Activated CD4-positive, alpha-beta T cell treated with anti-CD3 and anti-CD28 coated beads, Interleukin-2, amount 10 ng/mL, durations not matched to agents 24 days and 14 days (primary cell): ENCODE data around the gene GALNT1. TPM values are rescaled to one million over a fixed set of nuclear protein-coding genes. Genes with fewer than 3 reads are reported as not detected.

Source experiments
- DNase-seq: peaks from one replicate; pipeline ENCODE4 v3.0.0; 2022
- H3K27ac Mint-ChIP-seq: one replicate; pipeline ENCODE4 v1.8.0; 2022; ENCODE audit warnings: mild to moderate bottlenecking, mixed read lengths
- H3K27me3 Mint-ChIP-seq: one replicate; pipeline ENCODE4 v1.8.0; 2022; ENCODE audit warnings: mixed read lengths
- H3K36me3 Mint-ChIP-seq: one replicate; pipeline ENCODE4 v1.8.0; 2022; ENCODE audit warnings: low read depth, mild to moderate bottlenecking, mixed read lengths
- H3K4me1 Mint-ChIP-seq: one replicate; pipeline ENCODE4 v1.8.0; 2021; ENCODE audit warnings: mixed read lengths
- H3K4me3 Mint-ChIP-seq: one replicate; pipeline ENCODE4 v1.8.0; 2022; ENCODE audit warnings: mild to moderate bottlenecking, moderate library complexity, mixed read lengths
- H3K9me3 Mint-ChIP-seq: one replicate; pipeline ENCODE4 v1.8.0; 2021; ENCODE audit warnings: mixed read lengths
- intact Hi-C: fragments of 100-400 bp; cut with micrococcal nuclease; formaldehyde crosslinking; loops from one replicate; pipeline ENCODE4 v1.15.1; 2023
- total RNA-seq: library from RNA; stranded (reverse); gene quantifications from 2 replicates; pipeline ENCODE4 v1.2.3, GENCODE V29; 2022

GALNT1 gene
- total RNA-seq, 1 donor from 2014 or later = 47.0 TPM

- Mint-ChIP-seq H3K9me3 (no peaks in the 10 kb centered on the region), H3K27me3 (no peaks in the 10 kb centered on the region), H3K4me3 (no peak overlapping the region), H3K4me1 (no peaks in the 10 kb centered on the region), H3K36me3 (peaks cover 15% of the 10 kb centered on the region), H3K27ac (no peak overlapping the region)
- no peak for DNase-seq
- intact Hi-C loops = loop anchor here (10.0 kb wide), 1 partner anchor 108 kb away; no protein-coding TSS in a partner anchor
Measured at GRCh38 chr18:35682281-35682867, 100.8 kb downstream of the GALNT1 start.

GRCh38 chr18:35683021-35683420 is 101.5 kb downstream of the GALNT1 start:
- H3K27ac Mint-ChIP-seq = no peak overlapping the region
- H3K36me3 Mint-ChIP-seq = peaks cover 17% of the 10 kb centered on the region
- no peak for DNase-seq
- intact Hi-C loops = loop anchor here (10.0 kb wide), 1 partner anchor 108 kb away; no protein-coding TSS in a partner anchor
- H3K9me3 Mint-ChIP-seq = no peaks in the 10 kb centered on the region
- H3K4me3 Mint-ChIP-seq = no peak overlapping the region
- no peaks in the 10 kb centered on the region for H3K27me3 Mint-ChIP-seq
- H3K4me1 Mint-ChIP-seq = no peaks in the 10 kb centered on the region

GRCh38 chr18:35688757-35689156 is 107.2 kb downstream of the GALNT1 start:
- Mint-ChIP-seq H3K4me1 (peaks cover 2% of the 10 kb centered on the region), H3K36me3 (peaks cover 19% of the 10 kb centered on the region), H3K27ac (no peak overlapping the region), H3K4me3 (no peak overlapping the region), H3K9me3 (no peaks in the 10 kb centered on the region), H3K27me3 (no peaks in the 10 kb centered on the region)
- no peak for DNase-seq
- intact Hi-C loops = loop anchor here (10.0 kb wide), 1 partner anchor 114 kb away; no protein-coding TSS in a partner anchor

GRCh38 chr18:35689728-35690127 is 108.2 kb downstream of the GALNT1 start:
- intact Hi-C loops = loop anchor here (10.0 kb wide), 1 partner anchor 115 kb away; no protein-coding TSS in a partner anchor
- H3K4me3 Mint-ChIP-seq = no peak overlapping the region

GRCh38 chr18:35691625-35692024 is 110.1 kb downstream of the GALNT1 start:
- H3K4me3 Mint-ChIP-seq = no peak overlapping the region
- H3K36me3 Mint-ChIP-seq = peaks cover 13% of the 10 kb centered on the region
- intact Hi-C loops = no loop called here
- H3K4me1 Mint-ChIP-seq = peaks cover 2% of the 10 kb centered on the region
- no peak overlapping the region for H3K27ac Mint-ChIP-seq
- no peaks in the 10 kb centered on the region for H3K27me3 Mint-ChIP-seq
- DNase-seq = no peak
- no peaks in the 10 kb centered on the region for H3K9me3 Mint-ChIP-seq

More at GRCh38 chr18:35689728-35690127, 108.2 kb downstream of the GALNT1 start:
- no peak for DNase-seq
- H3K36me3 Mint-ChIP-seq = peaks cover 15% of the 10 kb centered on the region
- no peaks in the 10 kb centered on the region for H3K27me3 Mint-ChIP-seq
- H3K9me3 Mint-ChIP-seq = no peaks in the 10 kb centered on the region
- no peak overlapping the region for H3K27ac Mint-ChIP-seq
- peaks cover 2% of the 10 kb centered on the region for H3K4me1 Mint-ChIP-seq

- Mint-ChIP-seq H3K4me3 (no peak overlapping the region), H3K27ac (no peak overlapping the region), H3K36me3 (peaks cover 7% of the 10 kb centered on the region), H3K4me1 (peaks cover 2% of the 10 kb centered on the region), H3K27me3 (no peaks in the 10 kb centered on the region), H3K9me3 (no peaks in the 10 kb centered on the region)
- DNase-seq = no peak
- intact Hi-C loops = no loop called here
Measured at GRCh38 chr18:35692866-35693265, 111.3 kb downstream of the GALNT1 start.

GRCh38 chr18:35693829-35694228 is 112.3 kb downstream of the GALNT1 start:
- H3K4me1 Mint-ChIP-seq = no peaks in the 10 kb centered on the region
- H3K36me3 Mint-ChIP-seq = peaks cover 3% of the 10 kb centered on the region
- H3K27ac Mint-ChIP-seq = no peak overlapping the region
- intact Hi-C loops = no loop called here
- H3K4me3 Mint-ChIP-seq = no peak overlapping the region
- H3K27me3 Mint-ChIP-seq = no peaks in the 10 kb centered on the region
- DNase-seq = no peak
- H3K9me3 Mint-ChIP-seq = no peaks in the 10 kb centered on the region

- no peak overlapping the region for H3K4me3 Mint-ChIP-seq
- DNase-seq = no peak
- intact Hi-C loops = no loop called here
Measured at GRCh38 chr18:35694808-35695207, 113.3 kb downstream of the GALNT1 start.

GRCh38 chr18:35695384-35695783 is 113.8 kb downstream of the GALNT1 start:
- Mint-ChIP-seq H3K4me1 (no peaks in the 10 kb centered on the region), H3K27me3 (no peaks in the 10 kb centered on the region), H3K36me3 (peaks cover 3% of the 10 kb centered on the region), H3K27ac (no peak overlapping the region), H3K9me3 (no peaks in the 10 kb centered on the region), H3K4me3 (no peak overlapping the region)
- intact Hi-C loops = no loop called here
- no peak for DNase-seq

More at GRCh38 chr18:35694808-35695207, 113.3 kb downstream of the GALNT1 start:
- Mint-ChIP-seq H3K4me1 (no peaks in the 10 kb centered on the region), H3K36me3 (peaks cover 3% of the 10 kb centered on the region), H3K9me3 (no peaks in the 10 kb centered on the region), H3K27ac (no peak overlapping the region), H3K27me3 (no peaks in the 10 kb centered on the region)

- intact Hi-C loops = no loop called here
- H3K27me3 Mint-ChIP-seq = no peaks in the 10 kb centered on the region
- no peak overlapping the region for H3K27ac Mint-ChIP-seq
- H3K4me3 Mint-ChIP-seq = no peak overlapping the region
- H3K36me3 Mint-ChIP-seq = peaks cover 3% of the 10 kb centered on the region
- H3K4me1 Mint-ChIP-seq = no peaks in the 10 kb centered on the region
- H3K9me3 Mint-ChIP-seq = no peaks in the 10 kb centered on the region
- DNase-seq = no peak
Measured at GRCh38 chr18:35695803-35696202, 114.3 kb downstream of the GALNT1 start.

GRCh38 chr18:35696307-35696706 is 114.8 kb downstream of the GALNT1 start:
- no peak for DNase-seq
- Mint-ChIP-seq H3K4me1 (no peaks in the 10 kb centered on the region), H3K9me3 (no peaks in the 10 kb centered on the region), H3K4me3 (no peak overlapping the region), H3K27ac (no peak overlapping the region), H3K27me3 (no peaks in the 10 kb centered on the region), H3K36me3 (peaks cover 1% of the 10 kb centered on the region)
- intact Hi-C loops = no loop called here

- Mint-ChIP-seq H3K27me3 (no peaks in the 10 kb centered on the region), H3K4me1 (no peaks in the 10 kb centered on the region), H3K36me3 (no peaks in the 10 kb centered on the region), H3K27ac (no peak overlapping the region), H3K4me3 (no peak overlapping the region), H3K9me3 (no peaks in the 10 kb centered on the region)
- intact Hi-C loops = no loop called here
- DNase-seq = no peak
Measured at GRCh38 chr18:35697869-35698268, 116.3 kb downstream of the GALNT1 start.

GRCh38 chr18:35703043-35703688 is 121.6 kb downstream of the GALNT1 start:
- no peak for DNase-seq
- Mint-ChIP-seq H3K4me1 (no peaks in the 10 kb centered on the region), H3K27ac (no peak overlapping the region), H3K9me3 (no peaks in the 10 kb centered on the region), H3K27me3 (no peaks in the 10 kb centered on the region), H3K4me3 (no peak overlapping the region), H3K36me3 (peaks cover 4% of the 10 kb centered on the region)
- intact Hi-C loops = no loop called here

GRCh38 chr18:35705988-35706387 is 124.4 kb downstream of the GALNT1 start:
- no peak for DNase-seq
- Mint-ChIP-seq H3K27ac (no peak overlapping the region), H3K9me3 (no peaks in the 10 kb centered on the region), H3K36me3 (peaks cover 15% of the 10 kb centered on the region), H3K4me3 (no peak overlapping the region), H3K4me1 (no peaks in the 10 kb centered on the region), H3K27me3 (no peaks in the 10 kb centered on the region)
- intact Hi-C loops = no loop called here
